K562 (cell line): ENCODE results near the gene PACRG.

ENCODE experiments used
- HDAC8 ChIP-seq: fragments of 450-650 bp; IDR thresholded peaks from 2 replicates; pipeline ENCODE4 v1.6.1; 2016; ENCODE audit warnings: mild to moderate bottlenecking, missing genetic modification characterization, moderate library complexity, missing compliant biosample characterization
- PHF8 ChIP-seq: fragments of 200-600 bp; sonication (generic); IDR thresholded peaks from 2 replicates; pipeline ENCODE4 v1.6.1; 2012; ENCODE audit warnings: mixed run types, mild to moderate bottlenecking, inconsistent platforms, low read length, moderate library complexity, borderline replicate concordance
- TF ChIP-seq, protein P1 (sequence below), 3 experiments: IDR thresholded peaks in 2 of 3; conservative IDR thresholded peaks in 1 of 3; 2 replicates each; pipeline ENCODE4 v1.5.1; 2011 to 2012; ENCODE audit warnings: low read length in 3 of 3, mild to moderate bottlenecking in 3 of 3, control low read depth in 2 of 3, improper control_type of control experiment in 1 of 3, inconsistent platforms in 1 of 3, low read depth in 1 of 3, mixed read lengths in 1 of 3, moderate library complexity in 1 of 3; ENCODE audit not compliant: insufficient read depth in 2 of 3

DNA sequence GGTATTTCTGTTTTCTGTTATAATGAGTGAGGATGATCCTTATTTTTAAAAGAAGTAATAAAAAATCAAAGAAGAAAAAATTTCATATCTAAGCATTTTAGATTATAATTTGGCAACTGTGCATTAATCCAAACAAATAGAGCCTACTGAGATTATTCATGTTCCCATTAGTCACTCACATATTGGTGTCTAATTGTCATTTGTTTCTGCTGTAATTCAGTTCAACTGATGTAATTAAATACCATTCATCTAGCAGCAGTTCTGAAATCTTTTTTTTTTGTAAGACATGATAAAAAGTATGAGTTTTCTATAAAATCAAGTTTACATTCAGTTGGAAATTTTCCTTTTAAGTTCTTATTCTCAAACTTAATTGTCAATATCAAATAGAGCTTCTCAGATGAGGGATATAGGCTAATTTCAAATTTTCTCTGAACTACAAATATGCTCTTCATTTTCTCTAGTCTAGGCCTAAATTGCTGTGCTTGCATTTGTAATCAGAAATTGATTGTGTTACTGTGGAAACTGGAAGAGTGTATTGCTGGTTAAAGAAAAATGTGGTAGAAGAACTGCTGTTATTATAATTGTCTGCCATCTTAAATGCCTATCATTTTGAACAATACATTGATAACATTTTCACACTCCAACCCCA lies 23.6 kb downstream of the PACRG start:
- TF ChIP-seq HDAC8 (tag) (no peak), PHF8 (no peak)
- TF ChIP-seq, protein P1, sequence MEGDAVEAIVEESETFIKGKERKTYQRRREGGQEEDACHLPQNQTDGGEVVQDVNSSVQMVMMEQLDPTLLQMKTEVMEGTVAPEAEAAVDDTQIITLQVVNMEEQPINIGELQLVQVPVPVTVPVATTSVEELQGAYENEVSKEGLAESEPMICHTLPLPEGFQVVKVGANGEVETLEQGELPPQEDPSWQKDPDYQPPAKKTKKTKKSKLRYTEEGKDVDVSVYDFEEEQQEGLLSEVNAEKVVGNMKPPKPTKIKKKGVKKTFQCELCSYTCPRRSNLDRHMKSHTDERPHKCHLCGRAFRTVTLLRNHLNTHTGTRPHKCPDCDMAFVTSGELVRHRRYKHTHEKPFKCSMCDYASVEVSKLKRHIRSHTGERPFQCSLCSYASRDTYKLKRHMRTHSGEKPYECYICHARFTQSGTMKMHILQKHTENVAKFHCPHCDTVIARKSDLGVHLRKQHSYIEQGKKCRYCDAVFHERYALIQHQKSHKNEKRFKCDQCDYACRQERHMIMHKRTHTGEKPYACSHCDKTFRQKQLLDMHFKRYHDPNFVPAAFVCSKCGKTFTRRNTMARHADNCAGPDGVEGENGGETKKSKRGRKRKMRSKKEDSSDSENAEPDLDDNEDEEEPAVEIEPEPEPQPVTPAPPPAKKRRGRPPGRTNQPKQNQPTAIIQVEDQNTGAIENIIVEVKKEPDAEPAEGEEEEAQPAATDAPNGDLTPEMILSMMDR (IDR thresholded peaks at IDR 0.05 in 2 of 3, conservative IDR thresholded peaks at IDR 0.05 in 1 of 3; ENCODE audit: insufficient read depth in 2 of 3, low read depth in 1 of 3, low read length in 3 of 3): no peak
